ENCODE results near the gene CD44. TPM values are rescaled to one million over a fixed set of nuclear protein-coding genes. Genes with fewer than 3 reads are reported as not detected.

CD44 gene
- polyA plus RNA-seq, 1 of the 3 experiments (the other 2 are of a cell fraction) = 457 TPM

DNA sequence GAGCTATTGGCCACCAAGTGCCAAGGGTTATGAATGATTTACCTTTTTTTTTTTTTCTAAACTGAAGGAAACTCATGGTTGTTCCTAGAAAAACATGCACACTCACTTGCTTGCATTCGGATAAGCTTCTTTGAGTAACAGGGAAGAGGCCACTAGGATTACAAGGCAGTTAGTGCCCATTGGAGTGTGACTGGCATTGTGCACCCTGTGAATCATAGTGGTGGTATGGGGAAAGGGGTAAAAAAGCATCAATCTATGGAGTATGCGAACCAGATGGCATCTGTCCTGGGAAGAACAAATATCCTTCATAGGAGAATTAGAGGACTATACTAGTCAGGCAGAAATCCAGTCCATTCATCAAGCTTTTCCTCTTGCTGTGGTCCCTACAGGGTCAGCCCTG is 24.2 kb downstream of the CD44 start (continued):
- TF ChIP-seq POLR2AphosphoS5 (IDR thresholded peaks at IDR 0.05; ENCODE audit: low read depth, low read length) (no peak; the same call in 1 of the 2 replicates), GATA2 (CRISPR knock-in tag; IDR thresholded peaks at IDR 0.05) (no peak), EP300 (IDR thresholded peaks at IDR 0.05; ENCODE audit: borderline replicate concordance in 1 of 2, low read depth in 1 of 2, low read length in 1 of 2) (peak in 1 of 2 experiments; percentile 52; a peak in 1 of 4 replicates), MEF2A (IDR thresholded peaks at IDR 0.05; ENCODE audit: borderline replicate concordance, low read depth) (no peak), ELF1 (IDR thresholded peaks at IDR 0.05) (no peak), NFIC (IDR thresholded peaks at IDR 0.05; ENCODE audit: borderline replicate concordance) (peak; percentile 32; the same call in 1 of the 2 replicates), TAF1 (IDR thresholded peaks at IDR 0.05; ENCODE audit: borderline replicate concordance, low read depth, low read length) (no peak), TEAD4 (IDR thresholded peaks at IDR 0.05; ENCODE audit: borderline replicate concordance, insufficient read depth) (no peak), FOXJ3 (CRISPR knock-in tag; IDR thresholded peaks at IDR 0.05) (no peak), RAD21 (IDR thresholded peaks at IDR 0.05; ENCODE audit: low read length) (no peak)
- TF ChIP-seq, protein P1, sequence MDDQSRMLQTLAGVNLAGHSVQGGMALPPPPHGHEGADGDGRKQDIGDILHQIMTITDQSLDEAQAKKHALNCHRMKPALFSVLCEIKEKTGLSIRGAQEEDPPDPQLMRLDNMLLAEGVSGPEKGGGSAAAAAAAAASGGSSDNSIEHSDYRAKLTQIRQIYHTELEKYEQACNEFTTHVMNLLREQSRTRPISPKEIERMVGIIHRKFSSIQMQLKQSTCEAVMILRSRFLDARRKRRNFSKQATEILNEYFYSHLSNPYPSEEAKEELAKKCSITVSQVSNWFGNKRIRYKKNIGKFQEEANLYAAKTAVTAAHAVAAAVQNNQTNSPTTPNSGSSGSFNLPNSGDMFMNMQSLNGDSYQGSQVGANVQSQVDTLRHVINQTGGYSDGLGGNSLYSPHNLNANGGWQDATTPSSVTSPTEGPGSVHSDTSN (IDR thresholded peaks at IDR 0.05) = peak; percentile 68
- TF ChIP-seq, protein P2, sequence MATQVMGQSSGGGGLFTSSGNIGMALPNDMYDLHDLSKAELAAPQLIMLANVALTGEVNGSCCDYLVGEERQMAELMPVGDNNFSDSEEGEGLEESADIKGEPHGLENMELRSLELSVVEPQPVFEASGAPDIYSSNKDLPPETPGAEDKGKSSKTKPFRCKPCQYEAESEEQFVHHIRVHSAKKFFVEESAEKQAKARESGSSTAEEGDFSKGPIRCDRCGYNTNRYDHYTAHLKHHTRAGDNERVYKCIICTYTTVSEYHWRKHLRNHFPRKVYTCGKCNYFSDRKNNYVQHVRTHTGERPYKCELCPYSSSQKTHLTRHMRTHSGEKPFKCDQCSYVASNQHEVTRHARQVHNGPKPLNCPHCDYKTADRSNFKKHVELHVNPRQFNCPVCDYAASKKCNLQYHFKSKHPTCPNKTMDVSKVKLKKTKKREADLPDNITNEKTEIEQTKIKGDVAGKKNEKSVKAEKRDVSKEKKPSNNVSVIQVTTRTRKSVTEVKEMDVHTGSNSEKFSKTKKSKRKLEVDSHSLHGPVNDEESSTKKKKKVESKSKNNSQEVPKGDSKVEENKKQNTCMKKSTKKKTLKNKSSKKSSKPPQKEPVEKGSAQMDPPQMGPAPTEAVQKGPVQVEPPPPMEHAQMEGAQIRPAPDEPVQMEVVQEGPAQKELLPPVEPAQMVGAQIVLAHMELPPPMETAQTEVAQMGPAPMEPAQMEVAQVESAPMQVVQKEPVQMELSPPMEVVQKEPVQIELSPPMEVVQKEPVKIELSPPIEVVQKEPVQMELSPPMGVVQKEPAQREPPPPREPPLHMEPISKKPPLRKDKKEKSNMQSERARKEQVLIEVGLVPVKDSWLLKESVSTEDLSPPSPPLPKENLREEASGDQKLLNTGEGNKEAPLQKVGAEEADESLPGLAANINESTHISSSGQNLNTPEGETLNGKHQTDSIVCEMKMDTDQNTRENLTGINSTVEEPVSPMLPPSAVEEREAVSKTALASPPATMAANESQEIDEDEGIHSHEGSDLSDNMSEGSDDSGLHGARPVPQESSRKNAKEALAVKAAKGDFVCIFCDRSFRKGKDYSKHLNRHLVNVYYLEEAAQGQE (IDR thresholded peaks at IDR 0.05; ENCODE audit: low read depth, low read length) = no peak
- TF ChIP-seq, protein P3, sequence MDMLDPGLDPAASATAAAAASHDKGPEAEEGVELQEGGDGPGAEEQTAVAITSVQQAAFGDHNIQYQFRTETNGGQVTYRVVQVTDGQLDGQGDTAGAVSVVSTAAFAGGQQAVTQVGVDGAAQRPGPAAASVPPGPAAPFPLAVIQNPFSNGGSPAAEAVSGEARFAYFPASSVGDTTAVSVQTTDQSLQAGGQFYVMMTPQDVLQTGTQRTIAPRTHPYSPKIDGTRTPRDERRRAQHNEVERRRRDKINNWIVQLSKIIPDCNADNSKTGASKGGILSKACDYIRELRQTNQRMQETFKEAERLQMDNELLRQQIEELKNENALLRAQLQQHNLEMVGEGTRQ (IDR thresholded peaks at IDR 0.05; ENCODE audit: borderline replicate concordance, low read depth, low read length) = no peak
- TF ChIP-seq, protein P4, sequence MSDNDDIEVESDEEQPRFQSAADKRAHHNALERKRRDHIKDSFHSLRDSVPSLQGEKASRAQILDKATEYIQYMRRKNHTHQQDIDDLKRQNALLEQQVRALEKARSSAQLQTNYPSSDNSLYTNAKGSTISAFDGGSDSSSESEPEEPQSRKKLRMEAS (IDR thresholded peaks at IDR 0.05; ENCODE audit: low read depth) = 0 out of 2 replicates have a peak, but pooled peaks have one; percentile 22
- TF ChIP-seq, protein P5, sequence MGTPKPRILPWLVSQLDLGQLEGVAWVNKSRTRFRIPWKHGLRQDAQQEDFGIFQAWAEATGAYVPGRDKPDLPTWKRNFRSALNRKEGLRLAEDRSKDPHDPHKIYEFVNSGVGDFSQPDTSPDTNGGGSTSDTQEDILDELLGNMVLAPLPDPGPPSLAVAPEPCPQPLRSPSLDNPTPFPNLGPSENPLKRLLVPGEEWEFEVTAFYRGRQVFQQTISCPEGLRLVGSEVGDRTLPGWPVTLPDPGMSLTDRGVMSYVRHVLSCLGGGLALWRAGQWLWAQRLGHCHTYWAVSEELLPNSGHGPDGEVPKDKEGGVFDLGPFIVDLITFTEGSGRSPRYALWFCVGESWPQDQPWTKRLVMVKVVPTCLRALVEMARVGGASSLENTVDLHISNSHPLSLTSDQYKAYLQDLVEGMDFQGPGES (IDR thresholded peaks at IDR 0.05; ENCODE audit: low read depth, low read length) = no peak
